HCT116 (cell line): ENCODE results near the gene ANP32B. TPM values are rescaled to one million over a fixed set of nuclear protein-coding genes. Genes with fewer than 3 reads are reported as not detected.

Experiments
- ATAC-seq: fragments of 200-7000 bp; cut with Tn5 transposase; 2 replicates; pipeline ENCODE4 v1.9.1; 2020; ENCODE audit warnings: mild to moderate bottlenecking, moderate library complexity
- BruUV-seq: library from RNA; stranded (reverse); fragments of 400-500 nt; replicated peaks from 2 replicates; lab custom pipeline; 2021; lab: Mats Ljungman, UMichigan
- CTCF ChIA-PET: fragments of 300-600 bp; sonication (Branson Sonifier 250); formaldehyde crosslinking; loops from one replicate; lab custom pipeline; 2021; ENCODE audit warnings: antibody characterized with exemption; lab: Charles Lee
- POLR2A ChIA-PET: fragments of 300-600, 350-600 bp; sonication (Branson Sonifier 250); formaldehyde crosslinking; loops from one replicate; lab custom pipeline; 2021; ENCODE audit warnings: antibody characterized with exemption; lab: Charles Lee
- RAD21 ChIA-PET, 2 experiments: fragments of 300-600 bp; sonication (Branson Sonifier 250); formaldehyde crosslinking; loops; one replicate each; lab custom pipeline; 2023; ENCODE audit warnings: low total read pairs in 2 of 2; ENCODE audit not compliant: uncharacterized antibody in 2 of 2, unreplicated experiment in 2 of 2, low non-redundant PET in 1 of 2; lab: Charles Lee
- DNase-seq: peaks from one replicate; pipeline ENCODE4 v3.0.0-alpha.2; 2010; ENCODE audit warnings: low read depth, low spot score
- H2AFZ ChIP-seq: fragments of 200-600 bp; shearing (Covaris generic), sonication (generic); 2 replicates; pipeline ENCODE4 v1.6.1; 2017; ENCODE audit warnings: low read depth, mixed run types, mixed read lengths, antibody characterized with exemption, low read length; ENCODE audit not compliant: poor library complexity, severe bottlenecking
- H3K27ac ChIP-seq: 2 replicates; pipeline ENCODE4 v1.5.1; 2012; ENCODE audit warnings: low read depth, low read length
- H3K27me3 ChIP-seq: fragments of 200-600 bp; sonication (generic); 2 replicates; pipeline ENCODE4 v1.6.1; 2016; ENCODE audit warnings: mixed run types, low read length, mixed read lengths; ENCODE audit not compliant: insufficient read depth
- H3K36me3 ChIP-seq, 2 experiments: fragments of 200-500 bp in 1 of 2; fragments of 200-600 bp in 1 of 2; sonication (Bioruptor generic) in 1 of 2; sonication (generic) in 1 of 2; 2 replicates each; pipeline versions ENCODE4 v1.5.1 to v1.6.1; 2014 to 2016; ENCODE audit warnings: low read length in 2 of 2, inconsistent platforms in 1 of 2, mixed read lengths in 1 of 2, mixed run types in 1 of 2; ENCODE audit not compliant: insufficient read depth in 2 of 2, control insufficient read depth in 1 of 2
- H3K4me1 ChIP-seq, 2 experiments: fragments of 200-600 bp in 1 of 2; sonication (generic) in 1 of 2; 2 replicates each; pipeline versions ENCODE4 v1.5.1 to v1.6.1; 2012 to 2017; ENCODE audit warnings: low read length in 2 of 2, inconsistent platforms in 1 of 2, mild to moderate bottlenecking in 1 of 2, mixed read lengths in 1 of 2, mixed run types in 1 of 2, moderate library complexity in 1 of 2; ENCODE audit not compliant: insufficient read depth in 2 of 2, control insufficient read depth in 1 of 2
- H3K4me2 ChIP-seq: fragments of 200-600 bp; sonication (generic); 2 replicates; pipeline ENCODE4 v1.6.1; 2017; ENCODE audit warnings: mixed run types, low read length, mixed read lengths
- H3K4me3 ChIP-seq, 2 experiments: fragments of 200-600 bp in 1 of 2; sonication (generic) in 1 of 2; replicated peaks in 1 of 2; 2 replicates each; pipeline ENCODE4 v1.5.1; 2011 to 2016; ENCODE audit warnings: low read length in 2 of 2, control low read depth in 1 of 2, low read depth in 1 of 2, mild to moderate bottlenecking in 1 of 2, mixed read lengths in 1 of 2, mixed run types in 1 of 2
- H3K79me2 ChIP-seq: fragments of 200-600 bp; sonication (generic); 2 replicates; pipeline ENCODE4 v1.6.1; 2017; ENCODE audit warnings: mild to moderate bottlenecking, mixed run types, low read length, moderate library complexity, mixed read lengths; ENCODE audit not compliant: insufficient read depth
- H3K9ac ChIP-seq: fragments of 200-600 bp; sonication (generic); 2 replicates; pipeline ENCODE4 v1.6.1; 2016; ENCODE audit warnings: low read length, mixed read lengths
- H3K9me2 ChIP-seq: fragments of 200-600 bp; sonication (generic), shearing (Covaris generic); 2 replicates; pipeline ENCODE4 v1.6.1; 2017; ENCODE audit warnings: mixed run types, mild to moderate bottlenecking, moderate library complexity; ENCODE audit not compliant: insufficient read depth
- H3K9me3 ChIP-seq, 2 experiments: fragments of 200-500 bp in 1 of 2; fragments of 200-600 bp in 1 of 2; sonication (Bioruptor generic) in 1 of 2; sonication (generic) in 1 of 2; 2 replicates each; pipeline ENCODE4 v1.6.1; 2014 to 2017; ENCODE audit warnings: low read length in 2 of 2, mixed read lengths in 2 of 2, inconsistent platforms in 1 of 2, low read depth in 1 of 2, mild to moderate bottlenecking in 1 of 2, mixed run types in 1 of 2, moderate library complexity in 1 of 2; ENCODE audit not compliant: control insufficient read depth in 1 of 2, insufficient read depth in 1 of 2
- H4K20me1 ChIP-seq: fragments of 200-600 bp; sonication (generic), shearing (Covaris generic); 2 replicates; pipeline ENCODE4 v1.6.1; 2017; ENCODE audit warnings: mixed run types, mild to moderate bottlenecking, moderate library complexity; ENCODE audit not compliant: insufficient read depth
- CBX3 ChIP-seq: IDR thresholded peaks from 2 replicates; pipeline ENCODE4 v1.6.1; 2012; ENCODE audit warnings: low read depth
- CTCF ChIP-seq, 3 experiments: fragments of 200-600 bp in 1 of 3; sonication (generic) in 1 of 3; IDR thresholded peaks in 2 of 3; conservative IDR thresholded peaks in 1 of 3; 2 replicates each; pipeline ENCODE4 v1.5.1; 2012 to 2017; ENCODE audit warnings: low read depth in 2 of 3, low read length in 2 of 3, antibody characterized with exemption in 1 of 3, borderline replicate concordance in 1 of 3, control low read depth in 1 of 3, mild to moderate bottlenecking in 1 of 3, mixed read lengths in 1 of 3, mixed run types in 1 of 3, moderate library complexity in 1 of 3; ENCODE audit not compliant: insufficient read depth in 1 of 3
- EZH2phosphoT487 ChIP-seq: fragments of 200-600 bp; IDR thresholded peaks from 2 replicates; pipeline ENCODE4 v1.6.1; 2018; ENCODE audit warnings: antibody characterized with exemption, borderline replicate concordance
- JUND ChIP-seq: IDR thresholded peaks from 2 replicates; pipeline ENCODE4 v1.6.1; 2012
- MAX ChIP-seq: IDR thresholded peaks from 2 replicates; pipeline ENCODE4 v1.6.1; 2012
- RAD21 ChIP-seq: IDR thresholded peaks from 2 replicates; pipeline ENCODE4 v1.6.1; 2012; ENCODE audit warnings: low read depth, mild to moderate bottlenecking
- SIN3A ChIP-seq: IDR thresholded peaks from 2 replicates; pipeline ENCODE4 v1.6.1; 2012; ENCODE audit warnings: low read depth
- SP1 ChIP-seq: IDR thresholded peaks from 2 replicates; pipeline ENCODE4 v1.6.1; 2012; ENCODE audit warnings: low read depth
- YY1 ChIP-seq: IDR thresholded peaks from 2 replicates; pipeline ENCODE4 v1.6.1; 2011; ENCODE audit warnings: low read length, low read depth, moderate library complexity, mild to moderate bottlenecking; ENCODE audit not compliant: insufficient replicate concordance; ENCODE audit errors: extremely low read depth
- ZBTB33 ChIP-seq: IDR thresholded peaks from 2 replicates; pipeline ENCODE4 v1.6.1; 2011; ENCODE audit warnings: mild to moderate bottlenecking, low read length, moderate library complexity; ENCODE audit not compliant: insufficient replicate concordance; ENCODE audit errors: extremely low read depth
- ZFX ChIP-seq: fragments of 450-650 bp; IDR thresholded peaks from 2 replicates; pipeline ENCODE4 v1.6.1; 2017
- ZNF274 ChIP-seq: fragments of 200-500 bp; sonication (Bioruptor generic); IDR thresholded peaks from 2 replicates; pipeline ENCODE4 v1.6.1; 2014; ENCODE audit warnings: mild to moderate bottlenecking, low read depth, low read length, inconsistent platforms
- intact Hi-C: fragments of 100-400 bp; cut with micrococcal nuclease; formaldehyde crosslinking; loops from 2 replicates; pipeline ENCODE4 v1.10.0; 2022
- total RNA-seq: library from RNA; stranded (reverse); gene quantifications from one replicate; pipeline ENCODE4 v1.2.1, GENCODE V29; 2021; ENCODE audit not compliant: unreplicated experiment

ANP32B gene
- total RNA-seq, 1 experiment from 2014 or later, result 206 TPM

GRCh38 chr9:97940233-97940632 is 42.9 kb upstream of the ANP32B start:
- no TSS peak for BruUV-seq
- ATAC-seq (no peak), DNase-seq (no peak)
- ChIA-PET POLR2A (no interaction called here), RAD21 (no interaction called here), CTCF (no interaction called here)
- Histone ChIP-seq H3K9me2 (no peaks in the 10 kb centered on the region), H3K79me2 (no peaks in the 10 kb centered on the region), H3K4me2 (no peak overlapping the region), H2AFZ (no peak overlapping the region), H3K27ac (no peak overlapping the region), H3K9me3 (no peaks in the 10 kb centered on the region), H3K4me3 (no peak overlapping the region), H3K9ac (no peak overlapping the region), H3K27me3 (peaks cover 44% of the 10 kb centered on the region), H3K36me3 (no peaks in the 10 kb centered on the region), H3K4me1 (no peaks in the 10 kb centered on the region), H4K20me1 (no peaks in the 10 kb centered on the region)
- intact Hi-C loops, result no loop called here
- TF ChIP-seq EZH2phosphoT487, result no peak
- no peak for TF ChIP-seq ZFX
- TF ChIP-seq RAD21, result no peak
- no peak for TF ChIP-seq SIN3A
- TF ChIP-seq ZNF274, result no peak

GRCh38 chr9:97940741-97941140 is 42.4 kb upstream of the ANP32B start:
- no peaks in the 10 kb centered on the region for H3K9me3 ChIP-seq
- CTCF ChIA-PET, result no interaction called here
- no peaks in the 10 kb centered on the region for H3K79me2 ChIP-seq
- H3K4me3 ChIP-seq, result no peak overlapping the region
- H3K27ac ChIP-seq, result no peak overlapping the region
- RAD21 ChIA-PET, result no interaction called here
- no peaks in the 10 kb centered on the region for H3K9me2 ChIP-seq
- peaks cover 39% of the 10 kb centered on the region for H3K27me3 ChIP-seq
- TF ChIP-seq SP1 (no peak), RAD21 (no peak), SIN3A (no peak), YY1 (no peak), CBX3 (no peak), EZH2phosphoT487 (no peak), CTCF (IDR thresholded peaks at IDR 0.05 in 2 of 3, conservative IDR thresholded peaks at IDR 0.05 in 1 of 3; ENCODE audit: borderline replicate concordance in 1 of 3, insufficient read depth in 1 of 3, low read depth in 2 of 3, low read length in 2 of 3) (no peak), ZNF274 (no peak), JUND (no peak), ZBTB33 (no peak), MAX (no peak)
- H3K9ac ChIP-seq, result no peak overlapping the region
- no peak overlapping the region for H3K4me2 ChIP-seq
- BruUV-seq, result no TSS peak
- POLR2A ChIA-PET, result no interaction called here
- intact Hi-C loops, result no loop called here
- DNase-seq (no peak), ATAC-seq (no peak)
- H4K20me1 ChIP-seq, result no peaks in the 10 kb centered on the region
- H2AFZ ChIP-seq, result no peak overlapping the region
- H3K4me1 ChIP-seq, result no peaks in the 10 kb centered on the region
- no peaks in the 10 kb centered on the region for H3K36me3 ChIP-seq
